Choroid plexus epithelial cell (primary cell): ENCODE data around the gene NUP62.
A peak's percentile ranks its signal among the peaks of the same experiment; 100 is the strongest.

Experiments
- DNase-seq: peaks from one replicate; pipeline ENCODE4 v3.0.0-alpha.2; 2010; ENCODE audit warnings: low read depth
- H3K4me3 ChIP-seq: 2 replicates; pipeline ENCODE4 v1.5.1; 2011; ENCODE audit warnings: low read depth, mild to moderate bottlenecking, control low read depth, low read length, moderate library complexity
- TF ChIP-seq, protein P1 (sequence below): conservative IDR thresholded peaks from 2 replicates; pipeline ENCODE4 v1.5.1; 2011; ENCODE audit warnings: low read depth, mild to moderate bottlenecking, control low read depth, inconsistent platforms, low read length, moderate library complexity

The NUP62 gene

DNA sequence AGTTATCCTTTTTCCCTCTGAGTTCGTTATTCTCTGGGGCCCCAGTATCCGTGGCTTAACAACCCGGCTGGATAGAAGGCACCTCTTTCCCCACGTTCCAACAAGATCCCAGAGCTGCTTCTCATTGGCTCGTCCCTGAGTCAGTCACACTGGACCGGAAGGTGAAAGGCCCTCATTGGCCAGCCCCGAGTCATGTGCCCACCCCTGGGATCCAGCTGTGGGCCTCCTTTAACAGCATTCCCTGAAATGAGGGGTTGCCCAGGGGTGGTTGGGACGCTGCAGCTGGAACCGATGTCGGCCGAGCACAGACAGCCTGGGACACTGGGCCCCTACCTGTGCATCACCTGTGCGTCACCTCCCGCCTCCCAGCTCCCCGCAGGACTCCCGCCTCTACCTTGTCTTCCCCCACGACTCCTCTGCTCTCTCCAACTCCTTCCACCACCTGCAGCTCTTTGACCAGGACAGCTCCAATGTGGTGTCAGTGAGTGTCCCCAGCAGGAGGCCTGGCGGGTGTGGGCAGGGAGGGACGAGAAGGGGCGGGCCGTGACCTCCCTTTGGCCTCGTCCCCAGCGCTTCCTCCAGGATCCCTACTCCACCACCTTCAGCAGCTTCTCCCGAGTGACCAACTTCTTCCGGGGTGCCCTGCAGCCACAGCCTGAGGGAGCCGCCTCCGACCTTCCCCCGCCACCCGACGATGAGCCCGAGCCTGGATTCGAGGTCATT, 47.5 kb downstream of the NUP62 start:
- no peak overlapping the region for H3K4me3 ChIP-seq
- DNase-seq, result no peak
- TF ChIP-seq, protein P1, sequence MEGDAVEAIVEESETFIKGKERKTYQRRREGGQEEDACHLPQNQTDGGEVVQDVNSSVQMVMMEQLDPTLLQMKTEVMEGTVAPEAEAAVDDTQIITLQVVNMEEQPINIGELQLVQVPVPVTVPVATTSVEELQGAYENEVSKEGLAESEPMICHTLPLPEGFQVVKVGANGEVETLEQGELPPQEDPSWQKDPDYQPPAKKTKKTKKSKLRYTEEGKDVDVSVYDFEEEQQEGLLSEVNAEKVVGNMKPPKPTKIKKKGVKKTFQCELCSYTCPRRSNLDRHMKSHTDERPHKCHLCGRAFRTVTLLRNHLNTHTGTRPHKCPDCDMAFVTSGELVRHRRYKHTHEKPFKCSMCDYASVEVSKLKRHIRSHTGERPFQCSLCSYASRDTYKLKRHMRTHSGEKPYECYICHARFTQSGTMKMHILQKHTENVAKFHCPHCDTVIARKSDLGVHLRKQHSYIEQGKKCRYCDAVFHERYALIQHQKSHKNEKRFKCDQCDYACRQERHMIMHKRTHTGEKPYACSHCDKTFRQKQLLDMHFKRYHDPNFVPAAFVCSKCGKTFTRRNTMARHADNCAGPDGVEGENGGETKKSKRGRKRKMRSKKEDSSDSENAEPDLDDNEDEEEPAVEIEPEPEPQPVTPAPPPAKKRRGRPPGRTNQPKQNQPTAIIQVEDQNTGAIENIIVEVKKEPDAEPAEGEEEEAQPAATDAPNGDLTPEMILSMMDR, result no peak

DNA sequence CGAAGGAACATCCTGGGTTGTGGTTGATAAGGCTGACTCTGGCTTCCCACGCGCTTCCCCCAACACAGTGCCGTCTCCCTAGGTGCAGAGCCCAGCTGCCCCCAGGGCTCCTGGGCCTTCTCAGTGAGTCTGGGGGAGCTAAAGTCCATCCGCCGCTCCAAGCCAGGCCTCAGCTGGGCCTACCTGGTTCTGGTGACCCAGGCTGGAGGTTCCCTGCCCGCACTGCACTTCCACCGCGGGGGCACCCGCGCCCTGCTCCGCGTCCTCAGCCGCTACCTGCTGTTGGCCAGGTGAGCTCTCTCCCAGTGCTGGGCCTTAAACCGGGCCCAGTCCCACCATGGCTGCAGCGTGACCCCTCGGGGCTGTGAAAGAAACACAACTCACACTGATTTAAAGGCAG, 48.1 kb downstream of the NUP62 start:
- TF ChIP-seq, protein P1, result no peak
- DNase-seq, result no peak
- no peak overlapping the region for H3K4me3 ChIP-seq

DNA sequence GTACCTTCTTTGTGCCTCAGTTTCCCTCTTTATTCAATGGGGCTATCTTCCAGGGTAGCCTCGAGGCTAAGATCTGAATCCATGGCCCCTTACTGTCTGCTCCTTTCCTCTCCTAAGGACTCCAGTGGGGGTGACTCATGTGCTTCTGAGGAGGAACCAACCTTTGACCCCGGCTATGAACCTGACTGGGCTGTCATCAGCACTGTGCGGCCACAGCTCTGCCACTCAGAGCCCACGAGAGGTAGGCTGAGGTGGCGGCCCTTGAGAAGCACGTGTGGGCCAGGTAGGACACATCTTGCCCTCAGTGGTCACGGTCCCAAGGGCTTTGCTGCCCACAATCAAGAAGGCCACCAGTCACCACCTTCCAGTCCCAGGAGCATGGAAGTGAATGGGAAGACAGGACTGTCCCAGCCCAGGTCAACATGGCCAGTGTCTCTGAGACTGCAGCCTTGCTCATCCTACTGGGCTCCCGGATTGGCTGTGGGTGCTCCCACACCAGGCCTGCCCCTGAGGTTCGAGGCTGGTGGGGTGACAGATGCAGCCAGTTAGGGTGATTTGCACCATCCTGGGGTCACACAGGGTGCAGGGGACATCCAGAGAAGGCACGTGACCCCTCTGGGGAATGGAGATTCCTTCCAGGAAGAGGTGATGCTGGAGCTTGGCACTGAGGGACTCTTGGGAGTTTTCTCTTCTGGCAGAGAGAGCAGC, 49.0 kb downstream of the NUP62 start:
- TF ChIP-seq, protein P1, result no peak
- DNase-seq, result no peak
- no peak overlapping the region for H3K4me3 ChIP-seq

DNA sequence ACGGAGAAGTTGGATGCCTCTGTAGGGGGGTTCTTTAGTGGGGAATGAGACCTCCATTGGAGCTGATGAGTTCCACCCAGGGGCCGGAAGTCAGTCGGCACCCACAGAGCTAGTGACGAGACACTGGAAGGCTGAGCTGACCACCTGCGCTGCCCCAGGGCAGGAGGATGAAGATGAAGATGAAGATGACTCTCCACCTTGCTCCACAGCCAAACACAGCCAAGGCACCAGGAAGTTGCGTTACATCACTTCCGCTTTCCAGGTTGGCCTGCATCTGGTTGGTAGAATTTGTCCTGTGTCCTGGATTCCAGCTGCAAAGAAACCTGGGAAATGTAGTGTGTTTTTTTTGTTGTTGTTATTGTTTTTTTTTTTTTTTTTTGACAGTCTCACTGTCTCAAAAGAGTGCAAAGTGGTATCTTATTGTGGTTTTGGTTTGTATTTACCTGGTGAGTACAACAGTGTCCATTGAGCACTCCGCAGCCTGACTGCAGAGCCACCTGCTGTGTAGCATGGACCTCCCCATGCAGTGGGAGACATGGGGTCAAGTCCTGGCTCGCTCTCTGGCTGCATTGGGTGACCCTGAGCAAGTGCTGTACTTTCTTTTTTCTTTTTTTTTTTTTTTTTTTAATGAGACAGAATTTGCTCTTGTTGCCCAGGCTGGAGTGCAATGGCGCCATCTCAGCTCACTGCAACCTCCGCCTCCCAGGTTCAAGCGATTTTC, 49.9 kb downstream of the NUP62 start:
- H3K4me3 ChIP-seq, result no peak overlapping the region
- no peak for DNase-seq
- TF ChIP-seq, protein P1, result no peak

DNA sequence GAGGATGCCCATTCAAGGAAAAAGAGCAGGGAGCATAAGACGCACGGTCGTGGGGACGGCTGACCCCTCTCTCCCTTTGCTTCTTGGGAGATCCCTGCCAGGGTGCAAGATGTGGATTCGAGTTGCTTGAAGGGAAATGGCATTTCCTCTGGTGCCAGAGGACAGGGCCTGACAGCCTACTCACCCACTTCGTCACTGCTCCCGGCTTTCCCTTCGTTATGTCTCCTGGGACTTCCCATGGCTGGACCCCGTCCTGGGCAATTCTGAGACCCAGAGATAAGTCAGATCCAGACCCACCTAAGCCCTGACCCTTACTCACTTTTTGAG, 50.6 kb downstream of the NUP62 start:
- H3K4me3 ChIP-seq, result no peak overlapping the region
- no peak for DNase-seq
- TF ChIP-seq, protein P1, result no peak

DNA sequence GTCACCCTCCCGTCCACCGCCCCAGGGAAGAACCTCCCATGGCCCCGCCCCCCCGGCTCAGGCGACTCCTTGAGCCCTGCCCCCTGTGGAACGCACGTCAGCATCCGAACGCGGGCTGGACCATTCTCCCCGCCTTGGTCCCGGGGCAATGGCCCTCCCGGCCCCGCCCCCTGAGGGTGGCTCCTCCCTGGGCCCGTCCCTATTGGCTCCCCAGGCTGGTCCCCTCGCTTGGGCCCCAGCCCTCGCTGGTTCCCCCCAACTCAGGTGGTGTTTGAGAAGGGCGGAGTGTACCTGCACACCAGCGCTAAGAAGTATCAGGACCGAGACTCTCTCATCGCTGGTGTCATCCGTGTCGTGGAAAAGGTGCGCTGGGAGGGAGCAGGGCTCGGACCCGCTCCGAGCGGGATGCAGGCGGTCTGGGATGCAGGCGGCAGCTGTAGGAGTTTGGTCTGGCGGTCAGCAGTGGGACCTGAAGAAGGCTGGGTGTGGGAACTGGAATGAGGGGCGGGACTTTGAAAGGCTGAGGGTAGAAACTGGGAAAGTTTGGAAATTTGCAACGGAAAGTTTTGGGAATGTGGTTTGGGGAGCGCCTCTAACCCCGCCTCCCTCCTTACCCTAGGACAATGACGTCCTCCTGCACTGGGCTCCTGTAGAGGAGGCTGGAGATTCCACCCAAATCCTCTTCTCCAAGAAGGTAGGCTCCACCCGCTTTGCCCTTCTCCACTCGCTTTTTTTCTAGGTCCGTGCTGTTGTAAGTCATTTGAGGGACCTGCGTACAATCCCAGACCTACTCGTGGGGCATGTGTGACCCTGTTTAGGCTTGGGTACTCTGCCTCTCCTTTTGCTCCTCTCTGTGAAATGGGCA, 51.2 kb downstream of the NUP62 start:
- TF ChIP-seq, protein P1, result no peak
- DNase-seq, result peak; percentile 99
- H3K4me3 ChIP-seq, result peak overlapping the region; percentile 100
